ENCODE results near the gene IAH1. TPM values are rescaled to one million over a fixed set of nuclear protein-coding genes. Genes with fewer than 3 reads are reported as not detected.

Gene IAH1
- polyA plus RNA-seq, 2 of the 4 experiments (the other 2 are of a cell fraction) = 75.4 to 163 TPM

GRCh38 chr2:9473308-9473984, 905 bp upstream of the IAH1 start:
- Histone ChIP-seq H3K9me3 (no peaks in the 10 kb centered on the region), H3K4me3 (peak overlapping the region; percentile 77), H3K27ac (peak overlapping the region; percentile 96), H3K4me1 (peaks cover 27% of the 10 kb centered on the region), H3K4me2 (peak overlapping the region; percentile 87)
- ChIA-PET POLR2A (interaction anchor here (0.6 to 1.6 kb wide), 4 partner anchors 10 to 484 kb away, joined by 3 to 7 read pairs (median 4); partner anchors contain the start of gene ADAM17), CTCF (interaction anchor here (0.9 to 3.5 kb wide), 8 partner anchors 9 to 341 kb away, joined by 3 to 11 read pairs (median 4); partner anchors contain the start of gene ADAM17)
- FAIRE-seq (no peak), DNase-seq (ENCODE audit: low read depth in 1 of 2, low spot score in 1 of 2) (peak; percentile 52 to 55), ATAC-seq (peak; percentile 26 to 30; a peak in 4 of 6 replicates)
- 78% methylated on average over 24 of the region's 24 CpGs for WGBS (ENCODE audit: missing lambda C conversion rate)
- TF ChIP-seq, protein P1, sequence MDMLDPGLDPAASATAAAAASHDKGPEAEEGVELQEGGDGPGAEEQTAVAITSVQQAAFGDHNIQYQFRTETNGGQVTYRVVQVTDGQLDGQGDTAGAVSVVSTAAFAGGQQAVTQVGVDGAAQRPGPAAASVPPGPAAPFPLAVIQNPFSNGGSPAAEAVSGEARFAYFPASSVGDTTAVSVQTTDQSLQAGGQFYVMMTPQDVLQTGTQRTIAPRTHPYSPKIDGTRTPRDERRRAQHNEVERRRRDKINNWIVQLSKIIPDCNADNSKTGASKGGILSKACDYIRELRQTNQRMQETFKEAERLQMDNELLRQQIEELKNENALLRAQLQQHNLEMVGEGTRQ (IDR thresholded peaks at IDR 0.05) = peak; percentile 63
- TF ChIP-seq RAD21 (conservative IDR thresholded peaks at IDR 0.05 in 1 of 2, IDR thresholded peaks at IDR 0.05 in 1 of 2) = 0 out of 5 replicates have a peak, but pooled peaks of 1 of the 2 experiments have one; percentile 3
- TF ChIP-seq HDAC2 (IDR thresholded peaks at IDR 0.05) = no peak

GRCh38 chr2:9473985-9474360, 378 bp upstream of the IAH1 start:
- Histone ChIP-seq H3K9me3 (no peaks in the 10 kb centered on the region), H3K4me3 (peak overlapping the region; percentile 77), H3K4me1 (peaks cover 27% of the 10 kb centered on the region), H3K4me2 (peak overlapping the region; percentile 87), H3K27ac (peak overlapping the region; percentile 96)
- ChIA-PET CTCF (interaction anchor here (0.9 to 3.5 kb wide), 8 partner anchors 9 to 331 kb away, joined by 3 to 11 read pairs (median 4); partner anchors contain the start of gene ADAM17), POLR2A (interaction anchor here (0.6 to 1.6 kb wide), 4 partner anchors 11 to 484 kb away, joined by 3 to 7 read pairs (median 4); partner anchors contain the start of gene ADAM17)
- TF ChIP-seq FOSB (CRISPR knock-in tag; IDR thresholded peaks at IDR 0.05) (no peak), POLR2A (IDR thresholded peaks at IDR 0.05; ENCODE audit: low read length) (no peak), HEYL (CRISPR knock-in tag; IDR thresholded peaks at IDR 0.05) (no peak), RNF2 (IDR thresholded peaks at IDR 0.05; ENCODE audit: borderline replicate concordance, low read depth) (peak; percentile 68; the same call in 1 of the 2 replicates), MYC (IDR thresholded peaks at IDR 0.05; ENCODE audit: borderline replicate concordance, low read length) (no peak), EP300 (IDR thresholded peaks at IDR 0.05) (no peak), ZNF302 (CRISPR knock-in tag; IDR thresholded peaks at IDR 0.05) (no peak), RAD21 (conservative IDR thresholded peaks at IDR 0.05 in 1 of 2, IDR thresholded peaks at IDR 0.05 in 1 of 2) (no peak), EHF (CRISPR knock-in tag; IDR thresholded peaks at IDR 0.05) (no peak), ELK1 (IDR thresholded peaks at IDR 0.05; ENCODE audit: low read depth, low read length) (0 out of 2 replicates have a peak, but pooled peaks have one; percentile 28), HOXB5 (CRISPR knock-in tag; IDR thresholded peaks at IDR 0.05) (no peak), RARB (CRISPR knock-in tag; IDR thresholded peaks at IDR 0.05) (no peak), TFCP2L1 (CRISPR knock-in tag; IDR thresholded peaks at IDR 0.05) (peak; percentile 51; the same call in 1 of the 2 replicates), NFE2L2 (conservative IDR thresholded peaks at IDR 0.05; ENCODE audit: low read length) (no peak), MAFK (IDR thresholded peaks at IDR 0.05; ENCODE audit: partially characterized antibody) (no peak), HOXB13 (CRISPR knock-in tag; IDR thresholded peaks at IDR 0.05; ENCODE audit: low read depth) (no peak; the same call in 1 of the 2 replicates), KDM5A (IDR thresholded peaks at IDR 0.05) (no peak)
- TF ChIP-seq, protein P2, sequence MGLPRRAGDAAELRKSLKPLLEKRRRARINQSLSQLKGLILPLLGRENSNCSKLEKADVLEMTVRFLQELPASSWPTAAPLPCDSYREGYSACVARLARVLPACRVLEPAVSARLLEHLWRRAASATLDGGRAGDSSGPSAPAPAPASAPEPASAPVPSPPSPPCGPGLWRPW (IDR thresholded peaks at IDR 0.05) = no peak
- WGBS (ENCODE audit: missing lambda C conversion rate) = 48% methylated on average over 33 of the region's 39 CpGs
- ATAC-seq (peak; percentile 25 to 30), DNase-seq (ENCODE audit: low read depth in 1 of 2, low spot score in 1 of 2) (no peak), FAIRE-seq (no peak)

DNA sequence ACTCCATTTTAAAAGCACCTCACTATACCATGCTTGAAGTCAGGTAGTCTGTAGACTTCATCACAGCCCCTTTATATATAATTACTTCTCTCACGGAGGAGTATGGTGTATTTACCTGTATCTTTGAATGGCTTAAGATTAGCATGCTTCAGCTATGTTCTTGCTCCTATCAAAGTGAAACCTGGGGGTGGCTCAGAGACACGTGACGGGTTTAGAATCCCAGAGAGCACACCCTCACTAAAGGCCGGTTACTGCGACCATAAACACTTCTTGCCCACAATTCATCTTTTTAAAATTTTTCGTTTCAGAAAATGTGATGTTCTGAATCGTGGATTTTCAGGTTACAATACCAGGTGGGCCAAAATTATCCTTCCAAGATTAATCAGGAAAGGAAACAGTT, 3.6 kb downstream of the IAH1 start:
- FAIRE-seq (no peak), ATAC-seq (no peak), DNase-seq (ENCODE audit: low read depth in 1 of 2, low spot score in 1 of 2) (no peak)
- Histone ChIP-seq H3K4me1 (peaks cover 38% of the 10 kb centered on the region), H3K27ac (no peak overlapping the region), H3K4me2 (no peak overlapping the region), H3K4me3 (no peak overlapping the region), H3K9me3 (no peaks in the 10 kb centered on the region)
- ChIA-PET POLR2A (no interaction called here), CTCF (interaction anchor here (1.2 kb wide), 1 partner anchor 15 kb away, joined by 3 read pairs; no protein-coding TSS in a partner anchor)
- TF ChIP-seq CHD4 (IDR thresholded peaks at IDR 0.05; ENCODE audit: borderline replicate concordance) = no peak
- TF ChIP-seq PHF8 (IDR thresholded peaks at IDR 0.05; ENCODE audit: borderline replicate concordance, low read depth) = no peak
- no peak for TF ChIP-seq NR3C1 (IDR thresholded peaks at IDR 0.05)
- TF ChIP-seq HEYL (CRISPR knock-in tag; IDR thresholded peaks at IDR 0.05) = no peak
- no peak for TF ChIP-seq GATA3 (IDR thresholded peaks at IDR 0.05; ENCODE audit: borderline replicate concordance)
- 88% methylated on average over 7 of the region's 7 CpGs for WGBS (ENCODE audit: missing lambda C conversion rate)
